GM12875 (cell line): ENCODE data around the gene MOBP.

Experiments
- H3K4me3 ChIP-seq: one replicate; pipeline ENCODE4 v1.5.1; 2011; ENCODE audit warnings: low read depth, low read length, control low read depth
- CTCF ChIP-seq: IDR thresholded peaks from 2 replicates; pipeline ENCODE4 v1.5.1; 2011; ENCODE audit warnings: low read depth, mild to moderate bottlenecking, control low read depth, inconsistent platforms, low read length, moderate library complexity, borderline replicate concordance; ENCODE audit not compliant: insufficient read depth

Gene MOBP

GRCh38 chr3:39540162-39540921 is 72.9 kb downstream of the MOBP start:
- H3K4me3 ChIP-seq: no peak overlapping the region
- no peak for TF ChIP-seq CTCF

- TF ChIP-seq CTCF: no peak
- H3K4me3 ChIP-seq: no peak overlapping the region
Measured at GRCh38 chr3:39541442-39541841, 74.0 kb downstream of the MOBP start.

- TF ChIP-seq CTCF: no peak
Measured at GRCh38 chr3:39541917-39542329, 74.4 kb downstream of the MOBP start.

DNA sequence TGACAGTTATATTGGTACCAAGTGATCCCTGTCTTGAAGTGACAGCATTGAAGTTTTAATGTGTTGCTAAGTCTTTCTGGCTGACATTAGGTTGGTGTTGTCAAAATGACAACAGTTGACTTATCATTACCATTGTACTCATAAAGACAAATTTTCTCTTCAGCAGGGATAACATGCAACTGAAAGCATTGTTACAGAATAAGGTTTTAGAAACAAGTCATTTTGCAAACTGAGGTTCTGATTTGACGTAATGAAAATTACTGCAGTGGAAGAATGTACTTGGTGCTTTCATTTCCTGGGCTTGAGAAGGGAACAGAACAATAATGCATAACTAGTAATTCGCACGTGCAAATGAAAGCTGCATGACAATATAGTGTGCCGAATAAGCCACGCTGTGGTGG is 75.1 kb downstream of the MOBP start:
- no peak overlapping the region for H3K4me3 ChIP-seq
- TF ChIP-seq CTCF: no peak

More at GRCh38 chr3:39541917-39542329, 74.4 kb downstream of the MOBP start:
- H3K4me3 ChIP-seq: no peak overlapping the region

DNA sequence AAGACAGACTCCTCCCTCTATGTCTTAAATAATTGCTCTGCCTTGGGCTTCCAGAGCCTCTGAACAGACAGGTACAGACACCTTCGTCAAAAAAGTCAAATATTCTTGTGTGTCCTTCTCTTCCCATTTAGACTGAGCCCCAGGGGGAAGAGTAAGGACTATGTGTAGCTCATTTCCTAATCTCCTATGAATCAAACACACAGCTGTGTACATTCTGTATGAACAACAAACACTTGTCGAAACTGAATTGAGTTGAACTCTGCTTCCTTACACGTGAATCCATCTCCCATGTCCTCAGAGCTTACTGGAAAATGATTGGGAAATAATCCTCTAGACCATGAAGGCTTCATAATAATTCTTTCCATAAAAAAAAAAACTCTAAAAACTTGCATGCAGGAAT is 80.8 kb downstream of the MOBP start:
- H3K4me3 ChIP-seq: no peak overlapping the region
- TF ChIP-seq CTCF: no peak

DNA sequence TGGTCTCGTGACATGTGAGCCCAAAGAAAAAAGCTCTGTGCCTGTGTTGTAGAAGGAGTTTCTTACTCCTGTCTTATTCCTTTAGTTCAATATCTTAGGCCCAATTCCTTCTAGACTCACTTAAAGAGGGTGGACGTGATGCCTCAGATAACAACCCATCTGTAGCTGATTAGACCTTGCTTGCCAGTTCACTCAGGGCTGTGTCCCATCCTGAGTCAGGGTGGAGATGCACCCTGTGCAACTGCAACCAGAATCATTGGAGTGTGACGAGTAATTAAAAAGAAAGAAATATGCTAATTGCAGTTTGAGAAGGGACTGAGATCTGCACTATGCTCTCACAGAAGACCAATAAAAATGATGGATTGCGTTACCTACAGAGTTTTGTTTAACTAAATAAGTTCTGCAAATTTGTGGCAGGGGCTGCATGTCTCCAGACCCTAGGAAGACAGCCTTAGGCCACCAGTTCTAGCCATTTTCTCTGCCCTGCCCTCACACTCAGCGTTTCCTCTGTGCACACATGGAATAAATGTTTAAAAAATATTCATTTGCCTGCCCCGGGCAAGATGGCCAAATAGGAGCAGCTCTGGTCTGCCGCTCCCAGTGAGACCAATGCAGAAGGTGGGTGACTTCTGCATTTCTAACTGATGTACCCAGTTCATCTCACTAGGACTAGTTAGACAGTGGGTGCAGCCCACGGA is 83.0 kb downstream of the MOBP start:
- no peak for TF ChIP-seq CTCF
- no peak overlapping the region for H3K4me3 ChIP-seq
